Hepatocyte (in vitro differentiated cells): Measurements from ENCODE around the gene DPH1.

Experiments used
- EZH2 ChIP-seq: fragments of 200-600 bp; sonication (generic); IDR thresholded peaks from 2 replicates; pipeline ENCODE4 v1.6.1; 2016; ENCODE audit warnings: antibody characterized with exemption, mild to moderate bottlenecking, borderline replicate concordance
- EZH2phosphoT487 ChIP-seq: fragments of 200-600 bp; sonication (generic); IDR thresholded peaks from one replicate; pipeline ENCODE4 v1.6.1; 2018; ENCODE audit warnings: antibody characterized with exemption, mild to moderate bottlenecking, low read depth, moderate library complexity; ENCODE audit not compliant: unreplicated experiment, severe bottlenecking
- TF ChIP-seq, protein P1 (sequence below): fragments of 200-600 bp; sonication (generic); IDR thresholded peaks from 2 replicates; pipeline ENCODE4 v1.5.1; 2016; ENCODE audit warnings: antibody characterized with exemption, mild to moderate bottlenecking; ENCODE audit not compliant: poor library complexity

DNA sequence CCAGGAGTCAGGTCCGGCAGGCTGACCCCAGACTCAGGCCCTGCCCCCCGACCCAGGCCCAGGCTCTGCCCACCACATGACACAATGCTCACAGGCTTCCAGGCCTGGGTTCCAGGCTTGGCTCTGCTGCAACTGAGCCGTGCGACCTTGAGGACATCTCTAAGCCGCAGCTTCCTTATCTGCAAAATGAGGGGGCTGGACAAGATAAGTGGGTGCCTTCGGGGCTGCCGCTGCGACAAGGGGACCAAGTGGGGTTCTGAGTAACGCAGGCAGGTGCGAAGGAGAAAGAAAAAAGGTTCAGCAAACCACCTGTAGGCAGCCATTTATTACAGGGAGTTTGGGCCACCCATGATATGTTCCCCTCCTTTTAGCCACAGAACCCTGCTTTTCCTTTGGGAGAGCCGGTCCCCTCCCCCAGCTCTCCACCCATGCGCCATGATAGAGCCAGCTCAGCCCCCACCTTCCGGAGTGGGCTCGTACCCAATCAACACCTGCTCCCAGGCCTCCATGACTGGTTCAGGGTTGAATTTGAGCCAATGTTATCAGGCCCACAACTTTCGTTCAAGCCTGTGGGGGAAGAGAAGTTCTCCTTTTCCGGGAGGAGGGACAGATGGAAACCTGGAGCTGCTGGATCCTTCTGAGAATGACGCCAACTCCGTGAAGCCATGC lies 43.0 kb upstream of the DPH1 start:
- no peak for TF ChIP-seq EZH2phosphoT487
- TF ChIP-seq, protein P1, sequence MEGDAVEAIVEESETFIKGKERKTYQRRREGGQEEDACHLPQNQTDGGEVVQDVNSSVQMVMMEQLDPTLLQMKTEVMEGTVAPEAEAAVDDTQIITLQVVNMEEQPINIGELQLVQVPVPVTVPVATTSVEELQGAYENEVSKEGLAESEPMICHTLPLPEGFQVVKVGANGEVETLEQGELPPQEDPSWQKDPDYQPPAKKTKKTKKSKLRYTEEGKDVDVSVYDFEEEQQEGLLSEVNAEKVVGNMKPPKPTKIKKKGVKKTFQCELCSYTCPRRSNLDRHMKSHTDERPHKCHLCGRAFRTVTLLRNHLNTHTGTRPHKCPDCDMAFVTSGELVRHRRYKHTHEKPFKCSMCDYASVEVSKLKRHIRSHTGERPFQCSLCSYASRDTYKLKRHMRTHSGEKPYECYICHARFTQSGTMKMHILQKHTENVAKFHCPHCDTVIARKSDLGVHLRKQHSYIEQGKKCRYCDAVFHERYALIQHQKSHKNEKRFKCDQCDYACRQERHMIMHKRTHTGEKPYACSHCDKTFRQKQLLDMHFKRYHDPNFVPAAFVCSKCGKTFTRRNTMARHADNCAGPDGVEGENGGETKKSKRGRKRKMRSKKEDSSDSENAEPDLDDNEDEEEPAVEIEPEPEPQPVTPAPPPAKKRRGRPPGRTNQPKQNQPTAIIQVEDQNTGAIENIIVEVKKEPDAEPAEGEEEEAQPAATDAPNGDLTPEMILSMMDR, result no peak
- TF ChIP-seq EZH2, result no peak
